PC-3 (cell line): Measurements from ENCODE around the gene COA5. TPM values are rescaled to one million over a fixed set of nuclear protein-coding genes. Genes with fewer than 3 reads are reported as not detected.

Experiments
- ATAC-seq: fragments of 200-7000 bp; cut with Tn5 transposase; 2 replicates; pipeline ENCODE4 v1.9.1; 2020; ENCODE audit warnings: mild to moderate bottlenecking, moderate library complexity
- BruUV-seq: library from RNA; stranded (reverse); fragments of 400-500 nt; replicated peaks from 2 replicates; lab custom pipeline; 2021; lab: Mats Ljungman, UMichigan
- CTCF ChIA-PET: fragments of 300-600 bp; sonication (Branson Sonifier 250); formaldehyde crosslinking; loops from one replicate; lab custom pipeline; 2022; ENCODE audit warnings: antibody characterized with exemption; lab: Charles Lee
- POLR2A ChIA-PET: fragments of 300-600 bp; sonication (Branson Sonifier 250); formaldehyde crosslinking; loops from one replicate; lab custom pipeline; 2022; ENCODE audit warnings: antibody characterized with exemption; ENCODE audit not compliant: unreplicated experiment; lab: Charles Lee
- DNase-seq: peaks from one replicate; pipeline ENCODE4 v3.0.0-alpha.2; 2015
- H2AFZ ChIP-seq: fragments of 300-600 bp; sonication (generic); 2 replicates; pipeline ENCODE4 v1.6.0; 2016; ENCODE audit warnings: antibody characterized with exemption, low read length
- H3F3A ChIP-seq: fragments of 300-600 bp; sonication (generic); one replicate; pipeline ENCODE4 v1.6.0; 2017; ENCODE audit warnings: antibody characterized with exemption, low read length, control low read depth, mild to moderate bottlenecking; ENCODE audit not compliant: unreplicated experiment
- H3K27ac ChIP-seq: fragments of 300-600 bp; sonication (generic); 2 replicates; pipeline ENCODE4 v1.5.1; 2016; ENCODE audit warnings: mild to moderate bottlenecking, low read length
- H3K27me3 ChIP-seq: fragments of 300-600 bp; sonication (generic); 2 replicates; pipeline ENCODE4 v1.6.1; 2016; ENCODE audit warnings: low read length, mixed read lengths
- H3K36me3 ChIP-seq: fragments of 300-600 bp; sonication (generic); 2 replicates; pipeline ENCODE4 v1.6.1; 2016; ENCODE audit warnings: low read depth, mixed run types, low read length, mixed read lengths
- H3K4me1 ChIP-seq: fragments of 300-600 bp; sonication (generic); 2 replicates; pipeline ENCODE4 v1.5.1; 2016; ENCODE audit warnings: low read length; ENCODE audit not compliant: insufficient read depth
- H3K4me2 ChIP-seq: fragments of 300-600 bp; sonication (generic); 2 replicates; pipeline ENCODE4 v1.6.0; 2016; ENCODE audit warnings: low read length
- H3K4me3 ChIP-seq: fragments of 300-600 bp; sonication (generic); 2 replicates; pipeline ENCODE4 v1.5.1; 2016; ENCODE audit warnings: mild to moderate bottlenecking, low read length, mixed read lengths
- H3K79me2 ChIP-seq: fragments of 300-600 bp; sonication (generic); 2 replicates; pipeline ENCODE4 v1.6.1; 2017; ENCODE audit warnings: low read length, mixed read lengths
- H3K9ac ChIP-seq: fragments of 300-600 bp; sonication (generic); 2 replicates; pipeline ENCODE4 v1.6.0; 2016; ENCODE audit warnings: mild to moderate bottlenecking, low read length
- H3K9me2 ChIP-seq: fragments of 300-600 bp; sonication (generic); replicated peaks from 2 replicates; pipeline ENCODE4 v1.6.1; 2016; ENCODE audit warnings: mixed run types, low read length, mixed read lengths
- H3K9me3 ChIP-seq: fragments of 300-600 bp; sonication (generic); 2 replicates; pipeline ENCODE4 v1.6.1; 2016; ENCODE audit warnings: low read length, mixed read lengths
- H4K20me1 ChIP-seq: fragments of 300-600 bp; sonication (generic); 2 replicates; pipeline ENCODE4 v1.6.1; 2016; ENCODE audit warnings: low read length, mixed read lengths
- CTCF ChIP-seq: fragments of 300-600 bp; sonication (generic); conservative IDR thresholded peaks from 2 replicates; pipeline ENCODE4 v1.5.1; 2017; ENCODE audit warnings: antibody characterized with exemption, low read depth, mild to moderate bottlenecking, low read length
- EZH2 ChIP-seq: fragments of 300-600 bp; sonication (generic); IDR thresholded peaks from one replicate; pipeline ENCODE4 v1.6.1; 2017; ENCODE audit warnings: antibody characterized with exemption, mild to moderate bottlenecking, low read length; ENCODE audit not compliant: unreplicated experiment
- EZH2phosphoT487 ChIP-seq: fragments of 300-600 bp; sonication (generic); IDR thresholded peaks from 2 replicates; pipeline ENCODE4 v1.6.1; 2018; ENCODE audit warnings: mild to moderate bottlenecking, antibody characterized with exemption, low read length, borderline replicate concordance
- intact Hi-C: fragments of 100-400 bp; cut with micrococcal nuclease; formaldehyde crosslinking; loops from 2 replicates; pipeline ENCODE4 v1.9.0; 2023
- total RNA-seq: library from RNA; depleted of rRNA; stranded (reverse); fragments of >200 nt; gene quantifications from 2 replicates; pipeline ENCODE4 v1.2.3, GENCODE V29; 2014

COA5 gene
- total RNA-seq, 1 experiment from 2014 or later, result 37.2 TPM

GRCh38 chr2:98583816-98584618, 24.3 kb downstream of the COA5 start:
- CTCF ChIA-PET, result interaction anchor here (0.6 kb wide), 1 partner anchor 171 kb away, joined by 3 read pairs; no protein-coding TSS in a partner anchor
- Histone ChIP-seq H3K4me2 (no peak overlapping the region), H3K9me2 (no peaks in the 10 kb centered on the region), H3F3A (no peaks in the 10 kb centered on the region), H3K79me2 (no peaks in the 10 kb centered on the region), H3K36me3 (peaks cover 2% of the 10 kb centered on the region; the same call in 1 of the 2 replicates), H3K4me1 (no peaks in the 10 kb centered on the region), H3K4me3 (no peak overlapping the region), H2AFZ (no peak overlapping the region), H4K20me1 (no peaks in the 10 kb centered on the region), H3K27me3 (no peaks in the 10 kb centered on the region), H3K9me3 (no peaks in the 10 kb centered on the region), H3K27ac (no peak overlapping the region), H3K9ac (no peak overlapping the region)
- TF ChIP-seq EZH2phosphoT487 (no peak), EZH2 (no peak), CTCF (no peak)
- ATAC-seq, result no peak
- intact Hi-C loops, result no loop called here
- POLR2A ChIA-PET, result interaction anchor here (0.7 kb wide), 1 partner anchor 831 kb away, joined by 4 read pairs; no protein-coding TSS in a partner anchor
- DNase-seq, result no peak
- no TSS peak for BruUV-seq

GRCh38 chr2:98583276-98583675, 25.0 kb downstream of the COA5 start:
- ChIA-PET CTCF (interaction anchor here (0.6 kb wide), 1 partner anchor 170 kb away, joined by 3 read pairs; no protein-coding TSS in a partner anchor), POLR2A (interaction anchor here (0.7 kb wide), 1 partner anchor 830 kb away, joined by 4 read pairs; no protein-coding TSS in a partner anchor)
- intact Hi-C loops, result no loop called here
- no peak for ATAC-seq
- no peak overlapping the region for H2AFZ ChIP-seq
- TF ChIP-seq CTCF (no peak), EZH2phosphoT487 (no peak), EZH2 (no peak)
- no peak overlapping the region for H3K27ac ChIP-seq
- H3K9me3 ChIP-seq, result no peaks in the 10 kb centered on the region
- H3F3A ChIP-seq, result no peaks in the 10 kb centered on the region
- no TSS peak for BruUV-seq
- no peaks in the 10 kb centered on the region for H4K20me1 ChIP-seq
- H3K4me3 ChIP-seq, result no peak overlapping the region
- H3K79me2 ChIP-seq, result no peaks in the 10 kb centered on the region
- no peaks in the 10 kb centered on the region for H3K9me2 ChIP-seq
- no peaks in the 10 kb centered on the region for H3K27me3 ChIP-seq
- no peak overlapping the region for H3K4me2 ChIP-seq
- H3K36me3 ChIP-seq, result peaks cover 2% of the 10 kb centered on the region; the same call in 1 of the 2 replicates
- DNase-seq, result no peak
- H3K9ac ChIP-seq, result no peak overlapping the region
- no peaks in the 10 kb centered on the region for H3K4me1 ChIP-seq

DNA sequence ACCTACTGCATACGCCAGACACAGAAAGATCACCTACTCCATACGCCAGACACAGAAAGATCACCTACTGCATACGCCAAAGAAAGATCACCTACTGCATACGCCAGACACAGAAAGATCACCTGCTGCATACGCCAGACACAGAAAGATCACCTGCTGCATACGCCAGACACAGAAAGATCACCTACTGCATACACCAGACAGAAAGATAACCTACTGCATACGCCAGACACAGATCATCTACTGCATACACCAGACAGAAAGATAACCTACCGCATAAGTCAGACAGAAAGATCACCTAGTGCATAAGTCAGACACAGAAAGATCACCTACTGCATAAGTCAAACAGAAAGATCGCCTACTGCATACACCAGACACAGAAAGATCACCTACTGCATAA, 25.8 kb downstream of the COA5 start:
- H3K27me3 ChIP-seq, result no peaks in the 10 kb centered on the region
- CTCF ChIA-PET, result no interaction called here

More for the DNA sequence above, 25.8 kb downstream of the COA5 start:
- Histone ChIP-seq H3K9me3 (no peaks in the 10 kb centered on the region), H3K36me3 (peaks cover 2% of the 10 kb centered on the region; the same call in 1 of the 2 replicates), H3F3A (no peaks in the 10 kb centered on the region), H3K9me2 (no peaks in the 10 kb centered on the region), H3K9ac (no peak overlapping the region), H2AFZ (no peak overlapping the region), H3K79me2 (no peaks in the 10 kb centered on the region), H3K27ac (no peak overlapping the region), H3K4me1 (no peaks in the 10 kb centered on the region), H4K20me1 (no peaks in the 10 kb centered on the region), H3K4me2 (no peak overlapping the region), H3K4me3 (no peak overlapping the region)
- BruUV-seq, result no TSS peak
- DNase-seq (no peak), ATAC-seq (no peak)
- intact Hi-C loops, result no loop called here
- POLR2A ChIA-PET, result no interaction called here
- TF ChIP-seq EZH2phosphoT487 (no peak), CTCF (no peak), EZH2 (no peak)
